ENCODE results near the gene TTC34.

GRCh38 chr1:2822621-2823145, 21.2 kb upstream of the TTC34 start:
- TF ChIP-seq POLR2A (IDR thresholded peaks at IDR 0.05) (no peak), CTCF (IDR thresholded peaks at IDR 0.05) (no peak), EP300 (IDR thresholded peaks at IDR 0.05) (no peak), POLR2AphosphoS5 (IDR thresholded peaks at IDR 0.05) (no peak)

Data from sigmoid colon (tissue), 4 donors.